HL-60 (cell line): ENCODE measurements around the gene CYP27B1.

Experiments
- DNase-seq, 2 experiments: peaks; one replicate each; pipeline ENCODE4 v3.0.0-alpha.2; 2010 to 2020; ENCODE audit warnings: low read depth in 1 of 2, low spot score in 1 of 2
- H3K27ac ChIP-seq: fragments of 250-450 bp; sonication (Bioruptor Pico); replicated peaks from 2 replicates; pipeline ENCODE4 v1.5.1; 2020; ENCODE audit warnings: mild to moderate bottlenecking, moderate library complexity
- H3K27me3 ChIP-seq: fragments of 250-450 bp; sonication (Bioruptor Pico); 2 replicates; pipeline ENCODE4 v1.5.1; 2021; ENCODE audit warnings: mild to moderate bottlenecking, moderate library complexity; ENCODE audit not compliant: insufficient read depth, poor library complexity, severe bottlenecking
- H3K4me3 ChIP-seq: replicated peaks from 2 replicates; pipeline ENCODE4 v1.5.1; 2011; ENCODE audit warnings: mild to moderate bottlenecking, control low read depth, low read length; ENCODE audit not compliant: insufficient read depth
- GABPA ChIP-seq: IDR thresholded peaks from 2 replicates; pipeline ENCODE4 v1.6.1; 2012; ENCODE audit warnings: low read depth
- POLR2AphosphoS5 ChIP-seq: IDR thresholded peaks from 2 replicates; pipeline ENCODE4 v1.6.1; 2012; ENCODE audit warnings: low read depth
- SPI1 ChIP-seq: IDR thresholded peaks from 2 replicates; pipeline ENCODE4 v1.6.1; 2012; ENCODE audit warnings: low read depth, mild to moderate bottlenecking, borderline replicate concordance
- TF ChIP-seq, protein P1 (sequence below): IDR thresholded peaks from 2 replicates; pipeline ENCODE4 v1.6.1; 2012; ENCODE audit warnings: low read depth; ENCODE audit not compliant: insufficient replicate concordance
- TF ChIP-seq, protein P2 (sequence below): IDR thresholded peaks from one replicate; pipeline ENCODE4 v1.5.1; 2011; ENCODE audit warnings: low read length, control low read depth, inconsistent platforms; ENCODE audit not compliant: insufficient read depth

CYP27B1 gene

GRCh38 chr12:57751432-57751787 is 15.5 kb downstream of the CYP27B1 start:
- TF ChIP-seq POLR2AphosphoS5 (0 out of 2 replicates have a peak, but pooled peaks have one; percentile 22), GABPA (no peak)
- no peaks in the 10 kb centered on the region for H3K27me3 ChIP-seq
- H3K4me3 ChIP-seq, result peak overlapping the region; percentile 71
- peak overlapping the region; percentile 95 for H3K27ac ChIP-seq
- DNase-seq, result no peak

DNA sequence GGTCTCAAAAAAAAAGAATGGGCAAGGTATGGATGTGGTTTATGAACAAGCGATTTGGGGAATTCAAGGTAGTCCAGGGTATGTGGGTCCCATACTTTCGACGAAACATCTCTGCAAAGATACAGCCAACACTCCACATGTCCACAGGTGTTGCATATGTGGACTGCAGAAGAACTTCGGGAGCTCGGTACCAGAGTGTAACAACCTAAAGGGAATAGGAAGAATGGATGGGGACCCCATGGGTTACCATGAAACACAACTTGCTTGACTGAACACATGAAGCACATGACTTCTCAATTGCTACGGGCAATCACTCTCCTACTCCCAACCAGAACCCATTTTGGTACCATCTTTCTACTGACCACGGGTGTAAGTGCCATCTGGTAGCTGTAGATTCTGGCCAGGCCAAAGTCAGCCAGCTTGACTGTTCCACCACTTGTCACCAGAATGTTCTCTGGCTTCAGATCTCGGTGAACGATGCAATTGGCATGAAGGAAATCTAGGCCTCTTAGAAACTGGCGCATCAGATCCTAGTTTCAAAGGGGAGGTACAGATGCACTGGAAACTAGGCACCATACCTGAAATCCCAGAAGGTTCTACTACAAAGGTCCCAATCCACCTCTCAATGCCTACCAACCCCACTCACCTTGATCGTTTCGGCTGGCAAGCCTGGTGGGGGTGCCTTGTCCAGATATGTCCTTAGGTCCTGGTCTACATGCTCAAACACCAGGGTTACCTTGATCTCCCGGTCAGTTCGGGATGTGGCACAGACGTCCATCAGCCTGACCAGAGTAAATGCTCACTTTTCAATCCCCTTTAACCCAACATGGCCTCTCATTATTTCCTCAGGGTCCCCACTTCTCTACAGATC is 16.1 kb downstream of the CYP27B1 start:
- no peak for DNase-seq
- TF ChIP-seq, protein P1, sequence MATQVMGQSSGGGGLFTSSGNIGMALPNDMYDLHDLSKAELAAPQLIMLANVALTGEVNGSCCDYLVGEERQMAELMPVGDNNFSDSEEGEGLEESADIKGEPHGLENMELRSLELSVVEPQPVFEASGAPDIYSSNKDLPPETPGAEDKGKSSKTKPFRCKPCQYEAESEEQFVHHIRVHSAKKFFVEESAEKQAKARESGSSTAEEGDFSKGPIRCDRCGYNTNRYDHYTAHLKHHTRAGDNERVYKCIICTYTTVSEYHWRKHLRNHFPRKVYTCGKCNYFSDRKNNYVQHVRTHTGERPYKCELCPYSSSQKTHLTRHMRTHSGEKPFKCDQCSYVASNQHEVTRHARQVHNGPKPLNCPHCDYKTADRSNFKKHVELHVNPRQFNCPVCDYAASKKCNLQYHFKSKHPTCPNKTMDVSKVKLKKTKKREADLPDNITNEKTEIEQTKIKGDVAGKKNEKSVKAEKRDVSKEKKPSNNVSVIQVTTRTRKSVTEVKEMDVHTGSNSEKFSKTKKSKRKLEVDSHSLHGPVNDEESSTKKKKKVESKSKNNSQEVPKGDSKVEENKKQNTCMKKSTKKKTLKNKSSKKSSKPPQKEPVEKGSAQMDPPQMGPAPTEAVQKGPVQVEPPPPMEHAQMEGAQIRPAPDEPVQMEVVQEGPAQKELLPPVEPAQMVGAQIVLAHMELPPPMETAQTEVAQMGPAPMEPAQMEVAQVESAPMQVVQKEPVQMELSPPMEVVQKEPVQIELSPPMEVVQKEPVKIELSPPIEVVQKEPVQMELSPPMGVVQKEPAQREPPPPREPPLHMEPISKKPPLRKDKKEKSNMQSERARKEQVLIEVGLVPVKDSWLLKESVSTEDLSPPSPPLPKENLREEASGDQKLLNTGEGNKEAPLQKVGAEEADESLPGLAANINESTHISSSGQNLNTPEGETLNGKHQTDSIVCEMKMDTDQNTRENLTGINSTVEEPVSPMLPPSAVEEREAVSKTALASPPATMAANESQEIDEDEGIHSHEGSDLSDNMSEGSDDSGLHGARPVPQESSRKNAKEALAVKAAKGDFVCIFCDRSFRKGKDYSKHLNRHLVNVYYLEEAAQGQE, result no peak
- TF ChIP-seq, protein P2, sequence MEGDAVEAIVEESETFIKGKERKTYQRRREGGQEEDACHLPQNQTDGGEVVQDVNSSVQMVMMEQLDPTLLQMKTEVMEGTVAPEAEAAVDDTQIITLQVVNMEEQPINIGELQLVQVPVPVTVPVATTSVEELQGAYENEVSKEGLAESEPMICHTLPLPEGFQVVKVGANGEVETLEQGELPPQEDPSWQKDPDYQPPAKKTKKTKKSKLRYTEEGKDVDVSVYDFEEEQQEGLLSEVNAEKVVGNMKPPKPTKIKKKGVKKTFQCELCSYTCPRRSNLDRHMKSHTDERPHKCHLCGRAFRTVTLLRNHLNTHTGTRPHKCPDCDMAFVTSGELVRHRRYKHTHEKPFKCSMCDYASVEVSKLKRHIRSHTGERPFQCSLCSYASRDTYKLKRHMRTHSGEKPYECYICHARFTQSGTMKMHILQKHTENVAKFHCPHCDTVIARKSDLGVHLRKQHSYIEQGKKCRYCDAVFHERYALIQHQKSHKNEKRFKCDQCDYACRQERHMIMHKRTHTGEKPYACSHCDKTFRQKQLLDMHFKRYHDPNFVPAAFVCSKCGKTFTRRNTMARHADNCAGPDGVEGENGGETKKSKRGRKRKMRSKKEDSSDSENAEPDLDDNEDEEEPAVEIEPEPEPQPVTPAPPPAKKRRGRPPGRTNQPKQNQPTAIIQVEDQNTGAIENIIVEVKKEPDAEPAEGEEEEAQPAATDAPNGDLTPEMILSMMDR, result no peak
- no peak for TF ChIP-seq SPI1
- TF ChIP-seq POLR2AphosphoS5, result no peak; the same call in 1 of the 2 replicates
- TF ChIP-seq GABPA, result no peak
- Histone ChIP-seq H3K4me3 (peak overlapping the region; percentile 71), H3K27ac (peak overlapping the region; percentile 95), H3K27me3 (no peaks in the 10 kb centered on the region)

DNA sequence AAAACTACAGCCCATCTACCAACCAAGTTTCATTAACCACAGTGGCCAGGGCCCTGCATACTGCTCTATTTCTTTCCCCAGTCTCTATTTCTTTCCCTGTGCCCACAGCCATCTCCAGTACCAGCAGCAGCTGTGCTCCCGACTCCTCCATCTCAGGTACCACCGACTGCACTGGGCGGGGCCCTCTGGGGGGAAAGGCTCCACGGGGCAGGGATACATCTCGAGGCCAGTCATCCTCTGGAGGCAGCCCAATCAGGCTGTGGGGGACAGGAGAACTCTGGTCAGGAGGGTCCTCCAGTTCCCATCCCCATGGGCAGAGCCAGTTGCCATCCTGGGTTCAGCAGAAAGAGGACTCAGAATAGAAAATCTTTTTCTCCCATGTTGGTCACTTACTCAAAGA is 17.8 kb downstream of the CYP27B1 start:
- Histone ChIP-seq H3K27me3 (no peaks in the 10 kb centered on the region), H3K27ac (no peak overlapping the region), H3K4me3 (no peak overlapping the region)
- no peak for DNase-seq
- TF ChIP-seq SPI1, result no peak
- no peak for TF ChIP-seq POLR2AphosphoS5
- TF ChIP-seq GABPA, result no peak
- TF ChIP-seq, protein P1, result no peak
- TF ChIP-seq, protein P2, result no peak

- peak overlapping the region; percentile 54 for H3K4me3 ChIP-seq
- no peak for DNase-seq
- no peak overlapping the region for H3K27ac ChIP-seq
- TF ChIP-seq SPI1, result no peak
- TF ChIP-seq, protein P2, result no peak
- TF ChIP-seq POLR2AphosphoS5, result no peak
- TF ChIP-seq GABPA, result no peak
- TF ChIP-seq, protein P1, result no peak
- no peaks in the 10 kb centered on the region for H3K27me3 ChIP-seq
These were observed 20.9 kb downstream of the CYP27B1 start for GRCh38 chr12:57746025-57746424.
